SH-SY5Y (cell line): ENCODE data around the gene KIF3A.

Experiments
- GATA2 ChIP-seq: IDR thresholded peaks from 2 replicates; pipeline ENCODE4 v1.6.1; 2011; ENCODE audit warnings: mild to moderate bottlenecking, low read depth, low read length
- GATA3 ChIP-seq: IDR thresholded peaks from 2 replicates; pipeline ENCODE4 v1.6.1; 2011; ENCODE audit warnings: low read depth, mild to moderate bottlenecking, low read length, moderate library complexity

DNA sequence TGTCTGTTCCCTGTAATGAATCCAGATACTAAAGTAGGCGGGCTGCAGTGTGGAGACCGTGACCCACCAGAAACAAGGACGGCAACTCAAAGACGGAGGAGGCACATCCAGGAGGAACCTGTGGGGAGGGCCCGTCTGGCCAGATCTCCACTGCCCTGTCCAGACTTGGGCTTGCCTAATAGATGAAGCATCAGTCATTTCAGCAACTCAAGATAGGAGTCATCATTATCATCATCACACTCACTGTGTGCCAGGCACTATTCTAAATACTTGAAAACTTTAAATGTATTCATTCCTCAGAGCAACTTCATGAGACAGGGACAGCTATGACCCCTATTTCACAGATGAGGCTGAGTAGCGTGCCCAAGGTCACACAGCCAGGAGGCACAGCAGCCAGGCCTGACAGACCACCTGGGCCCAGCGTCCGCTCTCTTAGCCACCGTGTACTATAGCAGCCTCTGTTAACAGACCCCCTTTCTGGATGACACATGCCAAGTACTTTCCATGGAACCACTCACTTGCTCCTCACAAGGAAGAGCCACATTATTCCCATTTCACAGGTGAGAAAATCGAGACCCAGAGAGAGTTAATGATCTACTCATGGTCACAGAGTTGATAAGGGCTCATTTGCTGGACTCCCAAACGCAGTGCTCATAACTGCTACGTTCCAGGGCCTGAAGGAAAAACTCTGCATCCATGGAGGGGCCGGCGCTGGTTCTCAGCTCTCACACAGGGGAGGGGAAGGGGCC lies 68.5 kb downstream of the KIF3A start:
- TF ChIP-seq GATA2: no peak
- no peak for TF ChIP-seq GATA3
